GM12878 (cell line): Measurements from ENCODE around the gene PRKG1.

Experiments used
- ATF7 ChIP-seq: fragments of 450-650 bp; IDR thresholded peaks from 2 replicates; pipeline ENCODE4 v1.6.1; 2016; ENCODE audit warnings: low read depth, mild to moderate bottlenecking
- CTCF ChIP-seq, 3 experiments: IDR thresholded peaks in 2 of 3; conservative IDR thresholded peaks in 1 of 3; 2 replicates each; pipeline ENCODE4 v1.5.1; 2011; ENCODE audit warnings: low read depth in 3 of 3, low read length in 3 of 3, mild to moderate bottlenecking in 3 of 3, control low read depth in 2 of 3, moderate library complexity in 2 of 3, inconsistent platforms in 1 of 3, mixed read lengths in 1 of 3; ENCODE audit not compliant: control insufficient read depth in 2 of 3, insufficient read depth in 1 of 3; ENCODE audit errors: extremely low read depth in 1 of 3
- MYC ChIP-seq: IDR thresholded peaks from 2 replicates; pipeline ENCODE4 v1.6.1; 2011; ENCODE audit warnings: mild to moderate bottlenecking, low read length, moderate library complexity, inconsistent platforms; ENCODE audit not compliant: insufficient read depth, insufficient replicate concordance, insufficient read length, severe bottlenecking
- SRF ChIP-seq, 2 experiments: IDR thresholded peaks; 2 replicates each; pipeline ENCODE4 v1.6.1; 2011; ENCODE audit warnings: low read depth in 2 of 2, low read length in 2 of 2, mild to moderate bottlenecking in 1 of 2, moderate library complexity in 1 of 2
- ZNF207 ChIP-seq: fragments of 450-650 bp; IDR thresholded peaks from 2 replicates; pipeline ENCODE4 v1.6.1; 2014; ENCODE audit warnings: antibody characterized with exemption, mild to moderate bottlenecking, borderline replicate concordance
- TF ChIP-seq, protein P1 (sequence below): IDR thresholded peaks from 2 replicates; pipeline ENCODE4 v1.6.1; 2012; ENCODE audit warnings: low read depth, low read length, improper control_type of control experiment

DNA sequence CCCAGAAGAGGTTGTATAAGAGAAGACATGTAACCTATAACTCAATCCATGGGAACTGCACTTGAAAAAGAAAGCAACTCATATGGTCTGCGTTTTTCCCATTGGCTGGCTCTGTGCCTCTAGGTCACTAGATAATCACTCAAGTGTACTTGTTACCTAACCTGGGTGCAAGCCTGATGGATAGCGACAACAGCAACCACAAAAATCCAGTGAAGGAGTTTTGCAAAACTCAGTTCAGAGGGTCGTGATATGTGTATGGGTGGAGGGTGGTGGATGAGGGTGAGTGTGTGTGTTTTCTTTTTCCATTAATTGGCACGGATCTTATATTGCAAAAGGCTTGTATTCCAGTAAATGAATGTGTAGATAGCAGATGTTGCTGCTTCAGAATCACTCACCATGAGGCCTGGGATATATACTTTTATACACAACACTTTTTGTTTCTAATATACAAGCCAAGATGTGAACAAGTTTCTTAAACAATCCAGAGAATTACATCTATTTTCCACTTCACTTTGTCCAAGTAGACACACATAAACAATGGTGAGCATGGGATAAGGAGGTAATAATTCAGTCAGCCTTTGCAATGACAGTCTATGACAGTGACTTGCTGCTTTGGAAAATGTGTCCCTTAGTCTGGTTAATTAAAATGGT, 952.9 kb downstream of the PRKG1 start:
- TF ChIP-seq CTCF (IDR thresholded peaks at IDR 0.05 in 2 of 3, conservative IDR thresholded peaks at IDR 0.05 in 1 of 3; ENCODE audit: control insufficient read depth in 2 of 3, extremely low read depth in 1 of 3, insufficient read depth in 1 of 3, low read depth in 3 of 3, low read length in 3 of 3) (no peak), SRF (IDR thresholded peaks at IDR 0.05; ENCODE audit: low read depth in 2 of 2, low read length in 2 of 2) (no peak), ATF7 (no peak), MYC (no peak), ZNF207 (no peak)
- TF ChIP-seq, protein P1, sequence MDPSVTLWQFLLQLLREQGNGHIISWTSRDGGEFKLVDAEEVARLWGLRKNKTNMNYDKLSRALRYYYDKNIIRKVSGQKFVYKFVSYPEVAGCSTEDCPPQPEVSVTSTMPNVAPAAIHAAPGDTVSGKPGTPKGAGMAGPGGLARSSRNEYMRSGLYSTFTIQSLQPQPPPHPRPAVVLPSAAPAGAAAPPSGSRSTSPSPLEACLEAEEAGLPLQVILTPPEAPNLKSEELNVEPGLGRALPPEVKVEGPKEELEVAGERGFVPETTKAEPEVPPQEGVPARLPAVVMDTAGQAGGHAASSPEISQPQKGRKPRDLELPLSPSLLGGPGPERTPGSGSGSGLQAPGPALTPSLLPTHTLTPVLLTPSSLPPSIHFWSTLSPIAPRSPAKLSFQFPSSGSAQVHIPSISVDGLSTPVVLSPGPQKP, result no peak
